Parathyroid adenoma (tissue), 2 donors: ENCODE data around the gene PLA2G2F.

Experiments
- H2AFZ ChIP-seq: fragments of 300-600 bp; sonication (generic); one replicate; pipeline ENCODE4 v1.7.0; 2017; ENCODE audit warnings: antibody characterized with exemption, mild to moderate bottlenecking
- H3K27ac ChIP-seq: fragments of 300-600 bp; sonication (generic); one replicate; pipeline ENCODE4 v1.7.0; 2017
- H3K27me3 ChIP-seq: fragments of 300-600 bp; sonication (generic); one replicate; pipeline ENCODE4 v1.7.0; 2017; ENCODE audit warnings: low read length; ENCODE audit not compliant: control insufficient read depth, insufficient read depth
- H3K36me3 ChIP-seq: fragments of 300-600 bp; sonication (generic); one replicate; pipeline ENCODE4 v1.7.0; 2017; ENCODE audit warnings: low read length; ENCODE audit not compliant: control insufficient read depth, insufficient read depth
- H3K4me1 ChIP-seq: fragments of 300-600 bp; sonication (generic); one replicate; pipeline ENCODE4 v1.7.0; 2017; ENCODE audit warnings: control low read depth
- H3K4me2 ChIP-seq: fragments of 300-600 bp; sonication (generic); one replicate; pipeline ENCODE4 v1.7.0; 2017; ENCODE audit warnings: low read length
- H3K4me3 ChIP-seq: fragments of 300-600 bp; sonication (generic); one replicate; pipeline ENCODE4 v1.7.0; 2017; ENCODE audit warnings: low read depth, low read length
- H3K79me2 ChIP-seq: fragments of 300-600 bp; sonication (generic); one replicate; pipeline ENCODE4 v1.7.0; 2017; ENCODE audit warnings: control low read depth
- H3K9ac ChIP-seq: fragments of 300-600 bp; sonication (generic); one replicate; pipeline ENCODE4 v1.7.0; 2017; ENCODE audit warnings: mild to moderate bottlenecking
- H3K9me3 ChIP-seq: fragments of 300-600 bp; sonication (generic); one replicate; pipeline ENCODE4 v1.7.0; 2017; ENCODE audit warnings: low read length; ENCODE audit not compliant: control insufficient read depth
- CTCF ChIP-seq: fragments of 300-600 bp; sonication (generic); IDR thresholded peaks from one replicate; pipeline ENCODE4 v1.7.0; 2017; ENCODE audit warnings: antibody characterized with exemption, mild to moderate bottlenecking
- donor health status: primary hyperparathyroidism.

PLA2G2F gene

GRCh38 chr1:20119347-20119746, 19.8 kb upstream of the PLA2G2F start, which contains the start of gene PLA2G2D:
PLA2G2D (minus strand) TSS chr1:20119536; CDS start chr1:20119498, 38 bp downstream.
- no peak within 1 kb of the TSS for H2AFZ ChIP-seq
- H3K4me3 ChIP-seq, result no peak within 1 kb of the TSS
- no peak within 1 kb of the TSS for H3K27ac ChIP-seq
- no peaks in the 10 kb centered on the region for H3K9me3 ChIP-seq
- TF ChIP-seq CTCF, result no peak
- H3K4me2 ChIP-seq, result no peak within 1 kb of the TSS
- no peaks in the 10 kb centered on the region for H3K27me3 ChIP-seq
- H3K79me2 ChIP-seq, result no peaks in the 10 kb centered on the region
- H3K36me3 ChIP-seq, result no peaks in the 10 kb centered on the region
- H3K9ac ChIP-seq, result no peak within 1 kb of the TSS
- H3K4me1 ChIP-seq, result no peaks in the 10 kb centered on the region

GRCh38 chr1:20120796-20121195, 18.3 kb upstream of the PLA2G2F start:
- Histone ChIP-seq H3K36me3 (no peaks in the 10 kb centered on the region), H3K79me2 (no peaks in the 10 kb centered on the region), H3K4me3 (no peak overlapping the region), H2AFZ (no peak overlapping the region), H3K27me3 (no peaks in the 10 kb centered on the region), H3K4me1 (no peaks in the 10 kb centered on the region), H3K9ac (no peak overlapping the region), H3K27ac (no peak overlapping the region), H3K4me2 (no peak overlapping the region), H3K9me3 (no peaks in the 10 kb centered on the region)
- no peak for TF ChIP-seq CTCF

- no peak overlapping the region for H3K4me3 ChIP-seq
- no peak overlapping the region for H3K4me2 ChIP-seq
- H3K9me3 ChIP-seq, result no peaks in the 10 kb centered on the region
- no peaks in the 10 kb centered on the region for H3K27me3 ChIP-seq
- H3K79me2 ChIP-seq, result no peaks in the 10 kb centered on the region
- no peaks in the 10 kb centered on the region for H3K4me1 ChIP-seq
- no peak overlapping the region for H2AFZ ChIP-seq
- no peak overlapping the region for H3K27ac ChIP-seq
- H3K36me3 ChIP-seq, result no peaks in the 10 kb centered on the region
- no peak overlapping the region for H3K9ac ChIP-seq
- no peak for TF ChIP-seq CTCF
Observed at GRCh38 chr1:20123722-20124455, 15.2 kb upstream of the PLA2G2F start.

- no peaks in the 10 kb centered on the region for H3K36me3 ChIP-seq
- no peak overlapping the region for H3K27ac ChIP-seq
- no peaks in the 10 kb centered on the region for H3K27me3 ChIP-seq
- no peak overlapping the region for H3K4me2 ChIP-seq
- H2AFZ ChIP-seq, result no peak overlapping the region
- H3K9me3 ChIP-seq, result no peaks in the 10 kb centered on the region
- no peak for TF ChIP-seq CTCF
- H3K4me1 ChIP-seq, result no peaks in the 10 kb centered on the region
- no peak overlapping the region for H3K9ac ChIP-seq
- no peaks in the 10 kb centered on the region for H3K79me2 ChIP-seq
- H3K4me3 ChIP-seq, result no peak overlapping the region
Observed at GRCh38 chr1:20124456-20125057, 14.6 kb upstream of the PLA2G2F start.

GRCh38 chr1:20125100-20125499, 14.0 kb upstream of the PLA2G2F start:
- H3K27me3 ChIP-seq, result no peaks in the 10 kb centered on the region
- H3K27ac ChIP-seq, result no peak overlapping the region
- H2AFZ ChIP-seq, result no peak overlapping the region
- H3K4me1 ChIP-seq, result no peaks in the 10 kb centered on the region
- no peaks in the 10 kb centered on the region for H3K36me3 ChIP-seq
- no peak overlapping the region for H3K4me3 ChIP-seq
- no peaks in the 10 kb centered on the region for H3K9me3 ChIP-seq
- no peak for TF ChIP-seq CTCF
- H3K79me2 ChIP-seq, result no peaks in the 10 kb centered on the region
- H3K4me2 ChIP-seq, result no peak overlapping the region
- H3K9ac ChIP-seq, result no peak overlapping the region
